GM18507 (cell line): ENCODE results near the gene ZNF860.

ENCODE experiments used
- DNase-seq: peaks from one replicate; pipeline ENCODE4 v3.0.0; 2011; ENCODE audit warnings: low read depth; ENCODE audit not compliant: insufficient read length; ENCODE audit errors: extremely low spot score
- FAIRE-seq: peaks from 2 replicates; lab custom pipeline; 2011; peaks lifted over from hg19 to GRCh38; lab: Jason Lieb, UNC

The ZNF860 gene

DNA sequence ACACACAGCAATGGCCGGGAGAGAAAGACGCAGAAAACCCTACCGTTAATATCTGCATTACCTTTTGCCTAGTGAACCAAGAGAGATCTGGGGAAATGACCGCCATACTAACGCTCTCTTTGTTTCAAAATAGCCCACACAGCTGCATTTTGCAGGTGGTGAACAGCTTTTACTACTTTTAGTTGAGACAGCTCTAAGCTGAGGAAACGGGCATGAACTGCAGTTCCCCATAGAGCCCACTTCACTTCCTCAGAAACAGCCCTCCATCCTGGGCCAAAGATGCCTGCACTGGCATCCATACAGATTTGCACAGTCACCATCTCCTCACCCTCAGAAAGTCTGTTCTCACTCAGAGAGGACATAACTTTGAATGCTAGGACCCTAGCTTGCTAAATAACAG is 45.0 kb downstream of the ZNF860 start:
- no peak for DNase-seq
- no peak for FAIRE-seq

DNA sequence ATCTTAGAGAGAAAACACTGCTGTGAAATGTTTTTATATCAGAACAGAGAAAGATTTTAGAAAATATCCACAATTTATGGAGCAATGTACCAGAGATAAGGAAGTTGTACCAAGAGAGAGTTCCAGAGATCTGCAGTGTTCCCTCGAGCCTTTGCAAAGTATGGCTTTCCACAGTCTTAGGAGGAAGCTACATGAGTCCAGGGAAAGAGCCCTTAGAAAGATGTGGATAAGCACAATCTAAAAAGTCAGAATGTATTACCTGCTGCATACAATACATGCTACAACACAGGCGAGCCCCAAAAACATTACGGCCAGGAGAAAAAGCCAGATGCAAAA is 56.4 kb downstream of the ZNF860 start:
- DNase-seq (no peak), FAIRE-seq (no peak)

DNA sequence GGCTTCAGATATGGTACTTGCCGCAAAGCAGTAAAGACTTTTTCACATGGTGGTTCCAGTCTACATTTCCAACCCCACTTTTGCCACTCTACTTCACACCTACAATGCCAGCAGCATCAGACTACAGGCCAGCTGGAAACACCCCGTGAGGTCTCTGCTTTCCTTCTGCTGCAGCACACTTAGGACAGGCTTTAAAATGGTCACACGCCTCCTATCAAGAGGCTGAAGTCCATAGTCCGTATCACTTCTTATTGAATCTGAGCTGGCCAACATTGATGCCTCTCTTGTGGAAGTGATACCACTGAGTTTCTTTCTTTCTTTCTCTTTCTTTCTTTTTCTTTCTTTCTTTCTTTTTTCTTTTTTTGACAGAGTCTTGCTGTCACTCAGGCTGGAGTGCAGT is 59.8 kb downstream of the ZNF860 start:
- FAIRE-seq (no peak), DNase-seq (no peak)
